Keratinocyte (primary cell): Measurements from ENCODE around the gene PUDP. TPM values are rescaled to one million over a fixed set of nuclear protein-coding genes. Genes with fewer than 3 reads are reported as not detected.

ENCODE experiments used
- DNase-seq: peaks from one replicate; pipeline ENCODE4 v3.0.0-alpha.2; 2011; ENCODE audit warnings: low read depth, missing footprints, low spot score
- FAIRE-seq: peaks from 2 replicates; lab custom pipeline; 2011; peaks lifted over from hg19 to GRCh38; lab: Jason Lieb, UNC
- H2AFZ ChIP-seq: 2 replicates; pipeline ENCODE4 v1.6.0; 2012; ENCODE audit warnings: low read length, control low read depth, inconsistent platforms; ENCODE audit not compliant: control insufficient read depth
- H3K27ac ChIP-seq: 2 replicates; pipeline ENCODE4 v1.5.1; 2011; ENCODE audit warnings: low read length; ENCODE audit not compliant: control insufficient read depth, insufficient read depth
- H3K27me3 ChIP-seq: 3 replicates; pipeline ENCODE4 v1.6.0; 2011; ENCODE audit warnings: low read length; ENCODE audit not compliant: control insufficient read depth, insufficient read depth; ENCODE audit errors: extremely low read depth
- H3K36me3 ChIP-seq, 2 experiments: 2 replicates in 1 of 2; 3 replicates in 1 of 2; pipeline ENCODE4 v1.5.1; 2011; ENCODE audit warnings: low read length in 2 of 2, mild to moderate bottlenecking in 1 of 2; ENCODE audit not compliant: control insufficient read depth in 2 of 2, insufficient read depth in 2 of 2; ENCODE audit errors: extremely low read depth in 1 of 2
- H3K4me1 ChIP-seq: 3 replicates; pipeline ENCODE4 v1.5.1; 2011; ENCODE audit warnings: low read length; ENCODE audit not compliant: control insufficient read depth, insufficient read depth; ENCODE audit errors: extremely low read depth
- H3K4me2 ChIP-seq: 3 replicates; pipeline ENCODE4 v1.6.0; 2011; ENCODE audit warnings: low read depth, low read length; ENCODE audit not compliant: control insufficient read depth, insufficient read depth; ENCODE audit errors: extremely low read depth
- H3K4me3 ChIP-seq, 3 experiments: fragments of 200-600 bp in 1 of 3; sonication (generic) in 1 of 3; 2 replicates in 2 of 3; 3 replicates in 1 of 3; pipeline ENCODE4 v1.5.1; 2011 to 2016; ENCODE audit warnings: low read length in 3 of 3, mild to moderate bottlenecking in 3 of 3, control low read depth in 2 of 3, inconsistent platforms in 1 of 3, low read depth in 1 of 3, mixed read lengths in 1 of 3, mixed run types in 1 of 3, moderate library complexity in 1 of 3; ENCODE audit not compliant: control insufficient read depth in 2 of 3, insufficient read depth in 2 of 3; ENCODE audit errors: extremely low read depth in 1 of 3
- H3K79me2 ChIP-seq: 2 replicates; pipeline ENCODE4 v1.6.0; 2012; ENCODE audit warnings: low read length; ENCODE audit not compliant: control insufficient read depth, insufficient read depth
- H3K9ac ChIP-seq: 3 replicates; pipeline ENCODE4 v1.6.0; 2011; ENCODE audit warnings: low read length; ENCODE audit not compliant: control insufficient read depth, insufficient read depth; ENCODE audit errors: extremely low read depth
- H3K9me1 ChIP-seq: 3 replicates; pipeline ENCODE4 v1.6.0; 2011; ENCODE audit warnings: low read length; ENCODE audit not compliant: control insufficient read depth, insufficient read depth; ENCODE audit errors: extremely low read depth
- H3K9me3 ChIP-seq: 2 replicates; pipeline ENCODE4 v1.5.1; 2012; ENCODE audit warnings: low read depth, low read length; ENCODE audit not compliant: control insufficient read depth
- H4K20me1 ChIP-seq: 3 replicates; pipeline ENCODE4 v1.6.0; 2011; ENCODE audit warnings: low read length; ENCODE audit not compliant: control insufficient read depth, insufficient read depth; ENCODE audit errors: extremely low read depth
- CTCF ChIP-seq, 3 experiments: IDR thresholded peaks in 1 of 3; conservative IDR thresholded peaks in 1 of 3; optimal IDR thresholded peaks in 1 of 3; 2 replicates in 2 of 3; 3 replicates in 1 of 3; pipeline versions ENCODE3 to v1.5.1; 2011; ENCODE audit warnings: low read length in 3 of 3, mild to moderate bottlenecking in 3 of 3, moderate library complexity in 2 of 3, control low read depth in 1 of 3, inconsistent platforms in 1 of 3; ENCODE audit not compliant: insufficient read depth in 2 of 3; ENCODE audit errors: extremely low read depth in 1 of 3
- EZH2 ChIP-seq: IDR thresholded peaks from one replicate; pipeline ENCODE4 v1.6.1; 2012; ENCODE audit warnings: inconsistent platforms, mild to moderate bottlenecking, low read length, moderate library complexity
- dilution Hi-C: fragments of 300-500 bp; cut with MboI; formaldehyde crosslinking; loops from one replicate; pipeline ENCODE4 v1.7.0; 2020; ENCODE audit warnings: low sequenced_read_pairs; ENCODE audit not compliant: extremely low pct_ligation_motif_present
- polyA plus RNA-seq, 5 experiments: library from polyadenylated mRNA; depleted of rRNA in 3 of 5; stranded (reverse) in 3 of 5; stranded (forward) in 1 of 5; unstranded in 1 of 5; fragments of >200 nt; gene quantifications; 1 replicate in 1 of 5; 2 replicates in 3 of 5; 3 replicates in 1 of 5; pipeline versions ENCODE4 v1.2.1 to v1.2.3, GENCODE V29; 2011 to 2012; ENCODE audit warnings: missing spikeins in 2 of 5, low read depth in 1 of 5, low replicate concordance in 1 of 5

PUDP gene
- polyA plus RNA-seq, 1 donor (not counting 4 experiments of a cell fraction or from before 2014, with no cell fraction given) = 48.0 TPM

- Histone ChIP-seq H3K4me3 (no peak overlapping the region), H3K9me1 (no peaks in the 10 kb centered on the region), H3K4me1 (no peaks in the 10 kb centered on the region), H3K79me2 (peaks cover 3% of the 10 kb centered on the region), H3K4me2 (no peak overlapping the region), H2AFZ (no peak overlapping the region), H3K27ac (no peak overlapping the region), H3K36me3 (peaks cover 5 to 7% of the 10 kb centered on the region in 2 experiments), H3K27me3 (no peaks in the 10 kb centered on the region), H3K9ac (no peak overlapping the region), H3K9me3 (no peaks in the 10 kb centered on the region), H4K20me1 (no peaks in the 10 kb centered on the region)
- DNase-seq (no peak), FAIRE-seq (no peak)
- TF ChIP-seq CTCF (optimal IDR thresholded peaks at IDR 0.05 in 1 of 3, IDR thresholded peaks at IDR 0.05 in 1 of 3, conservative IDR thresholded peaks at IDR 0.05 in 1 of 3; ENCODE audit: extremely low read depth in 1 of 3, insufficient read depth in 2 of 3, low read length in 3 of 3) (no peak), EZH2 (no peak)
- dilution Hi-C loops = no loop called here
Observed at GRCh38 chrX:7061429-7061828, 86.5 kb downstream of the PUDP start.

- FAIRE-seq (no peak), DNase-seq (no peak)
- no peak overlapping the region for H2AFZ ChIP-seq
- peaks cover 4% of the 10 kb centered on the region for H3K4me1 ChIP-seq
- TF ChIP-seq CTCF (optimal IDR thresholded peaks at IDR 0.05 in 1 of 3, IDR thresholded peaks at IDR 0.05 in 1 of 3, conservative IDR thresholded peaks at IDR 0.05 in 1 of 3; ENCODE audit: extremely low read depth in 1 of 3, insufficient read depth in 2 of 3, low read length in 3 of 3) (no peak), EZH2 (no peak)
- H3K27ac ChIP-seq = no peak overlapping the region
- H3K27me3 ChIP-seq = no peaks in the 10 kb centered on the region
- no peaks in the 10 kb centered on the region for H3K9me3 ChIP-seq
- H3K79me2 ChIP-seq = peaks cover 3% of the 10 kb centered on the region
- H3K36me3 ChIP-seq = peaks cover 5 to 8% of the 10 kb centered on the region in 2 experiments
- H3K9me1 ChIP-seq = no peaks in the 10 kb centered on the region
- H4K20me1 ChIP-seq = no peaks in the 10 kb centered on the region
- dilution Hi-C loops = no loop called here
- H3K4me2 ChIP-seq = no peak overlapping the region
- H3K9ac ChIP-seq = no peak overlapping the region
- no peak overlapping the region for H3K4me3 ChIP-seq
Observed at GRCh38 chrX:7060444-7060843, 87.5 kb downstream of the PUDP start.
